HG02610 (cell line): ENCODE results near the gene SCLT1.
A peak's percentile ranks its signal among the peaks of the same experiment; 100 is the strongest.

ENCODE experiments used
- ATAC-seq: cut with Tn5 transposase; IDR thresholded peaks from one replicate; pipeline ENCODE4 v1.9.1; 2021; ENCODE audit warnings: mild to moderate bottlenecking, moderate library complexity; ENCODE audit not compliant: unreplicated experiment

Gene SCLT1

GRCh38 chr4:128961405-128961804 is 131.9 kb downstream of the SCLT1 start:
- no peak for ATAC-seq

- ATAC-seq: no peak
Measured at GRCh38 chr4:128958194-128958593, 135.1 kb downstream of the SCLT1 start.

- ATAC-seq: no peak
Measured at GRCh38 chr4:128957459-128957858, 135.9 kb downstream of the SCLT1 start.

- no peak for ATAC-seq
Measured at GRCh38 chr4:128955751-128956150, 137.6 kb downstream of the SCLT1 start.

GRCh38 chr4:128954941-128955340 is 138.4 kb downstream of the SCLT1 start:
- ATAC-seq: no peak

- no peak for ATAC-seq
Measured at GRCh38 chr4:128951316-128951715, 142.0 kb downstream of the SCLT1 start.

GRCh38 chr4:128950796-128951195 is 142.5 kb downstream of the SCLT1 start:
- no peak for ATAC-seq

DNA sequence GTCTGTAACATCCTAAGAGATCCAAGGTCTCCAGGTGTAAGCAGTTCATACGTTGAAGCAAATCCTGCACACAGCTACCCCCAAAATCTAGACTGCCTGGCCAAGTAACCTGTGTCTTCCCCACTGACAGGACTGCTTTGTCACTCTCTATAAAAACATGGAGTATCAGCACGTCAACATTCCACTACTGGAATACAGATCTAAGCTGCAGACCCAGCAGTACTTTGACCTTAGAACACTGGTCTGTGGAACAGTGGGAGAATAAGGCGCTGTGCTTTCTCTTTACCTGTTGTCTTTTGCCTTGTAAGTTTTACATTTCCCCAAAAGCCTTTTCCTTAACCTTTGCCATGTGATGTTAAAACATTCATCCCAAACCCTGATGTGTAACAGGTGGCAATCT is 146.4 kb downstream of the SCLT1 start:
- no peak for ATAC-seq

DNA sequence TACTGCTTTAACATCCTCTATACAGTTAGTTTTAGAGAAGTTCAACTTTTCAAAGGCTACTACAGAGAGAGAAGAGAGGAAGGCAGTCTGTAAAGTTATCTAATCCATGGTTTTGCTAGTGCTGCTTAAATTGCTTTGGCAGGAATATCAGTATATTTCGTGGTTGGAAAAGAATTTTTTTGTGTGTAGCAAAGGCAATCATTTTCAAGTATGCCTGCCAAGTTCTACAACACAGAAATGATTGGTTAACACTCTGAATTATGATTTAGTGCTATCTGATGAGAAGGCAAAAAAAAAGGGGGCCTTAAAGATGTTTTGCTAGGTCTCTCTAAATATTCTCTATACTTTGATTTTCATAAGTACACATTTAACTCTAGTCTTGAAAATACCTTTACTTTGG is 150.7 kb downstream of the SCLT1 start:
- no peak for ATAC-seq

DNA sequence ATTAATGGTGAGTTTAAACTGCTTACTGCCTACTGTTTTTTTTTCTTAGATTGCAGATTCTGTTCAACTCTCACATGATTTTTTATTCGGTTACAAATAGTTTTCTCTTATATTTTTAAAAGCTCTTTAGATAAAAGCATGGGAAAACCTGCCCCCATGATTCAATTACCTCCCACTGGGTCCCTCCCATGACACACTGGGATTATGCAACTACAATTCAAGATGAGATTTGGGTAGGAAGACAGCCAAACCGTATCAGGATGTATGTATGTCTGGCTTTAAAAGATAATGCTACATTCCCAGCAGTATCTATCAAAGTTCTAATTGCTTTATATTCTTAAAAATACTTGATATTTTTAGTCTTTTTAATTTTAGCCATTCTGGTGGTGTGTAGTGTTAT is 152.4 kb downstream of the SCLT1 start:
- no peak for ATAC-seq

GRCh38 chr4:128930051-128930450 is 163.3 kb downstream of the SCLT1 start:
- ATAC-seq: no peak

GRCh38 chr4:128924951-128925350 is 168.4 kb downstream of the SCLT1 start:
- no peak for ATAC-seq

GRCh38 chr4:128921954-128922353 is 171.4 kb downstream of the SCLT1 start:
- no peak for ATAC-seq

GRCh38 chr4:128917781-128918180 is 175.6 kb downstream of the SCLT1 start:
- peak; percentile 70 for ATAC-seq

- peak; percentile 81 for ATAC-seq
Measured at GRCh38 chr4:128916832-128917231, 176.5 kb downstream of the SCLT1 start.

- no peak for ATAC-seq
Measured at GRCh38 chr4:128915544-128915943, 177.8 kb downstream of the SCLT1 start.

DNA sequence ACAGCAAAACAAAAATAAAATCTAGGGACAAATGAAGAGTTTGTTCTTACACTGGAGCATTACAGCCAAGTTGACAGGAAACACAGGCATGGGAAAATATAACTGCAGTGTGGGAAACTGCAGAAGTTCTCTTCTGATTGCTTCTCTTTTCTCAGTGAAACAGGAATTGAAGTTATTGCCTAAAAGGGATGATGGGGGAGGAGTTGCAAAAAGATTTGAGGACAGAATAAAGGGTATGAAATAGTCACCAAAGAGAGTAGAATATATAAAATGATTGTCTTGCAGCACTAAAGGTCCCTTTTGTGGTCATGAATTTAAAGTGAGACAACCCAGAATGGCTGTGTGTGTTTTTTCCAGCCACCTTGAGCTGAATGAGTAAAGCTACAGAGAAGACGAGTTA is 180.1 kb downstream of the SCLT1 start:
- ATAC-seq: peak; percentile 29

DNA sequence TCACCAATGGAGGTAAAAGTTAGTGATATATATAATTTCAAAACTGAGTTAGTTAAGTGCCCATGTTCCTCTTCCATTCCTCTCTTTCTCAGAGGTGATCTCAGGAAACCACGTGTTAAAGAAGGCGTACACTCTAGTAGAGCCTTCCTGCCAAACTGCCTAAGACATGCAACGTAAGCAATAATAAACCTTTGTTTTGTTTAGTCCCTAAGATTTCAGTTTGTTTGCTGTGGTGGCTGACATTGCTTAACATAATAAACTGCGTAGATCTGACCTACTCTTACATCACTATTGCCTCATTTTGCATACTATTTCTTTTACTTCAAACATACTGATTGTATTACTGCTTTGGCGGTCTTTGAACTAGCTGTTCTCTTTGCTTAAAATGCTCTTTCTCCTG is 184.6 kb downstream of the SCLT1 start:
- no peak for ATAC-seq

DNA sequence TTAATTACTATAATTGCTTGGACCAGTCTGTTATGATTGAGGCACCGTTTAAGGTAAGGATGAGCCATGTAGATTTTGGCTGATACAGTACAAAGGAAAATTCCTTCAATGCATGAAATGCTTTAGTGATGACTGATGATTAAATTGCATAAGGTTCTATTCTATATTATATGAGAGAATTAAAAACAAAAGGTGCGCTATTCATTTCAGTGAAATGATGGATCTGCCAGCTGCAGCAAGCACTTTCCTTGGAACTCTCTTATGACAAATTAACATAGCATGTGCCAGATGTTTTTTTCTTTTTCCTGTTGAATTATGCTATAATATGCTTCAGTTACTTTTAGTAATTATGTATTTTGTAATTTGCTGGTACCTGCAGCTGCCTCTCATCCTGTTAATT is 185.4 kb downstream of the SCLT1 start:
- no peak for ATAC-seq

- peak; percentile 77 for ATAC-seq
Measured at GRCh38 chr4:128906581-128906980, 186.8 kb downstream of the SCLT1 start.

DNA sequence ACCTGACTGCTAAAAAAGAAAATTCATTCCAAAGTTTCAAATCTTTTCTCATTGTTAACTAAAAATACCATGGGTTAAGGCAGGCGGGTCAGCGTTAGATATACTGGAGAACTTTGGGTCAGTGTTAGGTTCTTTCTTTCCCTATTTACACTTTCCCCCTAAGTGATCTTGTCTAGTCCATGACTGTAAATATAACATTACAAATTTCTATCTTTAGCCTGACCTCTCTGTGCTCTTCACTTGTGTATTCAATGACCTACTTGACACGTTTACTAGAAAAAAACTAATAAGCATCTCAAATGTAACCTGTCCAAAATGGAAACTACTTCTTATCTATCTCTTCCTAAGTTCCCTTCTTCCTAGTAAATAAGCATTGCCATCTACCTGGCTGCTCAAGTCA is 188.5 kb downstream of the SCLT1 start:
- no peak for ATAC-seq

DNA sequence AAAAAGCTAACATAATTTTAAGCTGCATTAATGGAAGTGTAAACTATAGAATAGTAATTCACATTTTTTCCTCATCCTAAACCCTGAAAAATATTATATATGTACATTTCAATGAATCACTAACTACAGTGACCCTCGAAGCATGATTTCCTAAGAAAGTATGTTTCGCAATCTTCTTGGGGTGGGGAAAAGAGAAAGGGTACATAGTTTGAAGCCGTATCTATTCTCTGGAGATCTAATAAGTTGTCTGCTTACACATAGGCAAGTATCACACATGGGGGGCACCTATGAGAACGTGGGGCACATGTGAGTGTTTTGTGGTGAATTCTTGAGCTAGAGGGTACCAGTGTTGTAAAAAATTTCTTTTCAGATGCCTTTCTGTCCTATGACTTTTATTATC is 212.7 kb downstream of the SCLT1 start:
- ATAC-seq: no peak

GRCh38 chr4:128879971-128880370 is 213.4 kb downstream of the SCLT1 start:
- no peak for ATAC-seq

DNA sequence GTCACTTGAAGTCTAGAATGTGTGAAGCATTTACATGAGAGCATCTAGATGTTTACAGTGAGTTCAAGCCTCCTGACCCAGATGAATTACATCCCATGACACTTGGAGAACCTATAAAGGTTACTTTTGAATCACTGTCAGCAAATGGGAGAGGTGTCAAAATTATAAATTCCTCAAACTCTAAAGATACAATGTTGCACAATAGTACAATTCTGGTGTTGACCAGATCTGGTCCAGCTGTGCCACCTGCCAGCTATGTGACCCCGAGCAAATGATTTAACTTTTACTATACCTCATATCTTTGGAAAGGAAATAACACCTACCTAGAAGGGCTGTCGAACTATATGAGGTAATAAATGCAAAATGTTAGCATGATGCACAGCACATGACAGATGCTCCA is 214.1 kb downstream of the SCLT1 start:
- no peak for ATAC-seq
